ENCODE measurements around the gene SURF6. TPM values are rescaled to one million over a fixed set of nuclear protein-coding genes. Genes with fewer than 3 reads are reported as not detected.
A peak's percentile ranks its signal among the peaks of the same experiment; 100 is the strongest.
"Not testable (repeated sequence)": the region's sequence is repeated elsewhere in the genome, so short reads cannot be mapped to it uniquely, and the experiment has no call there.

SURF6 gene
- total RNA-seq, 4 donors from 2014 or later: 16.1 to 41.2 (median 26.8) TPM

DNA sequence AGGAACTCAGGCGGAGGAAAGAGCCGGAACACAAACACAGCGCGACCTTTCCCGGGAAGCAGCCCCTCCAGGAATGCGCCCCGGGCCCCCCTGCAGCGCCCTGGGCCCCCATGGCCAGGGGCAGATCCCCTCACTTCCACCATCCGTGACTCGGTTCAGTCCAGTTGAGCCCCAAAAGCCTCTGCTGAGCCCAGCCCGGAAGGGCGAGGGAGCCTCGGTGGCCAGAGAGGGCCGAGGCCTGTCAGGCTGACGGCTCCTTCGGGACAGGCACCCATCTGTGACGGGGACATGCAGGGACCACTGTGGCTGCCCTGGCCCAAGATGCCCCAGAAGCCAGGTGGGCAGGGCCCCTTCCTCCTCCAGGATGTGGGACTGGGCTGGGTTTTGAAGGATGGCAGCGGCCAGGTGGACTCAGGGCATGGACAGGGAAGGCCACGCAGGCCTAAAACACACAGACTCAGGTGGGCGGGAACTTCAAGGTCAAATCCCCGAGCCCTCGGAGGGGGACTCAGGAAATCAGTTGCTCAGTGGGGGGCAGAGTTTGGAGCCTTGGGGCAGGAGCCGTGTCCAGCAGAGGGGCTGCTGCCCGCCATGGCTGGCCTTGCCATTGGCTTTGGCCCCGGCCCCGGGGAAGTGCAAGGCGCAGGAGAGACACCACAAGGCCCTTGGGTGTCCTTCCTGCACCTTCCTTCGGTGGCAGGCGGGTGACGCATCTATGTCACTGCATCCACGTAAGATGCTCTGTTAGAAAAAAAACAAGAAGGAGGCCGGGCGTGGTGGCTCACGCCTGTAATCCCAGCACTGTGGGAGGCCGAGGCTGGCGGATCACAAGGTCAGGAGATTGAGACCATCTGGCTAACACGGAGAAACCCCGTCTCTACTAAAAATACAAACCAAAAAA lies 31.3 kb downstream of the SURF6 start:
- H3K4me3 ChIP-seq: no peak overlapping the region
- H3K36me3 ChIP-seq: no peaks in the 10 kb centered on the region
- H3K27ac ChIP-seq: no peak overlapping the region
- no peaks in the 10 kb centered on the region for H3K27me3 ChIP-seq
- DNase-seq: peak in 1 of 3 donors; percentile 36
- H3K4me1 ChIP-seq: no peaks in the 10 kb centered on the region
- H3K9me3 ChIP-seq: no peaks in the 10 kb centered on the region
- no peak for TF ChIP-seq POLR2A (IDR thresholded peaks at IDR 0.05)
- TF ChIP-seq, protein P1, sequence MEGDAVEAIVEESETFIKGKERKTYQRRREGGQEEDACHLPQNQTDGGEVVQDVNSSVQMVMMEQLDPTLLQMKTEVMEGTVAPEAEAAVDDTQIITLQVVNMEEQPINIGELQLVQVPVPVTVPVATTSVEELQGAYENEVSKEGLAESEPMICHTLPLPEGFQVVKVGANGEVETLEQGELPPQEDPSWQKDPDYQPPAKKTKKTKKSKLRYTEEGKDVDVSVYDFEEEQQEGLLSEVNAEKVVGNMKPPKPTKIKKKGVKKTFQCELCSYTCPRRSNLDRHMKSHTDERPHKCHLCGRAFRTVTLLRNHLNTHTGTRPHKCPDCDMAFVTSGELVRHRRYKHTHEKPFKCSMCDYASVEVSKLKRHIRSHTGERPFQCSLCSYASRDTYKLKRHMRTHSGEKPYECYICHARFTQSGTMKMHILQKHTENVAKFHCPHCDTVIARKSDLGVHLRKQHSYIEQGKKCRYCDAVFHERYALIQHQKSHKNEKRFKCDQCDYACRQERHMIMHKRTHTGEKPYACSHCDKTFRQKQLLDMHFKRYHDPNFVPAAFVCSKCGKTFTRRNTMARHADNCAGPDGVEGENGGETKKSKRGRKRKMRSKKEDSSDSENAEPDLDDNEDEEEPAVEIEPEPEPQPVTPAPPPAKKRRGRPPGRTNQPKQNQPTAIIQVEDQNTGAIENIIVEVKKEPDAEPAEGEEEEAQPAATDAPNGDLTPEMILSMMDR (IDR thresholded peaks at IDR 0.05): no peak

DNA sequence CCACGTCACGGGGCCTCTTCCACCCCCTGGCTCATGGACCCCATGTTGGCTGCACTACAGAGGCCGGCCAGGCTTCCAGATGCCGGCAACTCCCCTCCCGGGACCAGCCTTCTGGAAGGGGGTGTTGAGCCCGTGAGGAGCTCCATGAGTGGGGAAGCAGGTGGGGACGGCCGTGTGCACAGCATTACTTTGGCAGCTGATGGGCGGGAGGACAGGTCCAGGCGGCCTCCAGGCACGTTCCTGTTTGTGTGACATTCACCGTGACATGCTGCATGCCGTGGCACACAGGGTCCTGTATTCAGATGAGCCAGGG lies 31.9 kb downstream of the SURF6 start:
- no peak for TF ChIP-seq POLR2A (IDR thresholded peaks at IDR 0.05)
- TF ChIP-seq, protein P1 (IDR thresholded peaks at IDR 0.05): no peak
- peak in 1 of 3 donors; percentile 22 for DNase-seq
- H3K4me1 ChIP-seq: no peaks in the 10 kb centered on the region
- no peaks in the 10 kb centered on the region for H3K36me3 ChIP-seq
- H3K27ac ChIP-seq: no peak overlapping the region
- H3K9me3 ChIP-seq: no peaks in the 10 kb centered on the region
- H3K27me3 ChIP-seq: no peaks in the 10 kb centered on the region
- H3K4me3 ChIP-seq: no peak overlapping the region

DNA sequence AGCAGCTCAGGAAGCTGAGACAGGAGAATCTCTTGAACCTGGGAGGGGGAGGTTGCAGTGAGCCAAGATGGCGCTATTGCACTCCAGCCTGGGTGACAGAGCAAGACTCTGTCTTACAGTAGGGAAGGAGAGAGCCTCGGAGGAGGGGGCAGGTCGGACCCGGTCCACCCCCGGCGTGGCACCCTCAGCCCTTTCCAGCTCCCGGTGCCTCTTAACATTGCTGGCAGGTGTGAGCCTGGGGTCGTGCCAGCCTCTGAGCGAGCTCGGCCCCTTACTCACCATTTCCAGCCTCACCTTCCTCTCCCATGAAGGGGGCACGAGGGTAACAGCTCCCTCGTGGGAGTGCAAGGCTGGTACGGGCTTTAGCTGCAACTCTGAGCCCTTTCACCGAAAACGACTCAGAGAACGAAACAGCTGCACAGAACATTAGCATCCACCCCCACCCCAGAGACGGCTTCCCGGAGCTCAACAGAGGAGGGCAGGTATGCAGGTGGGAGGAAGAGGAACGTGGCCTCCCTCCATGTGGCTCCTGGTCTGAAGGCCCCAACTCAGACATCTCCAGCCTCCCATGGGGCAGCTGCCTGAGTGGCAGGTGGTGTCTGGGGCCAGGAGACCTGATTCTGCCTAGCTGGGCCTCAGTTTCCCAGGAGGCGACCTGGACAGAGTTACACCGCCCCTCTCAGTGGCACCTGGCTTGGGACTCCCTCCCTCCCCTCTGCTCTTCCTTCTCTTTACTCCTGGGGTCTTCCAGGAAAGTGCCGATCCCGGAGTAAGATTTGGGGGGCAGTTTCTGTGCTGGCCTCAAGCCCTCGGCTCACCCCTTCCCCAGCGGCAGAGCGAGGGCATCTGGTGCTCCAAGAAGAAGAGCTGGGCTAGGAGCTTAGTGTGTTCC lies 32.5 kb downstream of the SURF6 start:
- H3K27ac ChIP-seq: no peak overlapping the region
- no peaks in the 10 kb centered on the region for H3K9me3 ChIP-seq
- no peak overlapping the region for H3K4me3 ChIP-seq
- no peak for TF ChIP-seq POLR2A (IDR thresholded peaks at IDR 0.05)
- TF ChIP-seq, protein P1 (IDR thresholded peaks at IDR 0.05): no peak
- H3K27me3 ChIP-seq: no peaks in the 10 kb centered on the region
- H3K4me1 ChIP-seq: no peaks in the 10 kb centered on the region
- H3K36me3 ChIP-seq: no peaks in the 10 kb centered on the region
- DNase-seq: peak in 1 of 3 donors; percentile 31

DNA sequence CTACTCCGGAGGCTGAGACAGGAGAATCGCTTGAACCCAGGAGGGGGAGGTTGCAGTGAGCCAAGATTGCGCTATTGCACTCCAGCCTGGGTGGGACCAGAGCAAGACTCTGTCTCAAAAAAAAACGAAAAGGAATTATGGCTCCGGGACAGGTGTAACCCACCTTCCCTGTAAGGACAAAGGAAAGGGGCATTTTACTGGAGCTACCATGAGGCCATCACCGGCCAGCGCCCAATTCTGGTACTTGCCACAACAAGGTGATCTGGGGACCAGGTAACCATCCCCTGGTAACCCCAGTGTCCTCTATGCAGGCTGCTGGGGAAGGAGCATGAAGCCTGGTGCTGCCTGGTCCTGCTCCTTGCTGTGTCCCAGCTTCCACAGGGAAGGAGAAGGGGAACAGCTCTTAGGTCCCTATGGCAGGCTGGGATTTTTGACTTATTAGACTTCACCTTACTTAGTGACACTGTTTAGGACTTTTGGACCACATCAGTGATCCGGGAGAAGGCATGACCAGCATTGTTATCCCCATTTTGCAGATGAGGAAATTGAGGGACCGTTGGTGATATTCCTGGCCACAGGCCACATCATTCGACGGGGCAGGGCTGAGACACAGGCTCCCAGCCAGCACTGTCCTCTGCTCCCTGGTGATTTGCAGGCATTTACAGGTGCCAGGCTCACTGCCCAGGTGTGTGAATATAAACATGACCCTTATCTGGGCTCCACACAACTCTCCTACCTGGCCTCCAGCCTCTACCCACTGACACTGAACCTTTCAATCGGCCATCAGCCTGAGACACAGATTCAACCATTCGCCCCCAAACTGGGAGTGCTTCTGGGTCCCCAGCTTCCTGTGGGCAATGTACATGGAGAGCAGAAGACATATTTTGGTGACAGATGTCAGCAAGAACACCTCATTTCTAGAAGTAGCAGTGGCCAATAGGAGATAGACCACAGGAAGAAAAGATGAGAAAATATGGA lies 34.4 kb downstream of the SURF6 start:
- H3K4me1 ChIP-seq: no peaks in the 10 kb centered on the region
- no peaks in the 10 kb centered on the region for H3K9me3 ChIP-seq
- no peaks in the 10 kb centered on the region for H3K27me3 ChIP-seq
- no peaks in the 10 kb centered on the region for H3K36me3 ChIP-seq
- H3K27ac ChIP-seq: no peak overlapping the region
- TF ChIP-seq POLR2A (IDR thresholded peaks at IDR 0.05): no peak
- TF ChIP-seq, protein P1 (IDR thresholded peaks at IDR 0.05): no peak
- peak in 1 of 3 donors; percentile 23 for DNase-seq
- no peak overlapping the region for H3K4me3 ChIP-seq

DNA sequence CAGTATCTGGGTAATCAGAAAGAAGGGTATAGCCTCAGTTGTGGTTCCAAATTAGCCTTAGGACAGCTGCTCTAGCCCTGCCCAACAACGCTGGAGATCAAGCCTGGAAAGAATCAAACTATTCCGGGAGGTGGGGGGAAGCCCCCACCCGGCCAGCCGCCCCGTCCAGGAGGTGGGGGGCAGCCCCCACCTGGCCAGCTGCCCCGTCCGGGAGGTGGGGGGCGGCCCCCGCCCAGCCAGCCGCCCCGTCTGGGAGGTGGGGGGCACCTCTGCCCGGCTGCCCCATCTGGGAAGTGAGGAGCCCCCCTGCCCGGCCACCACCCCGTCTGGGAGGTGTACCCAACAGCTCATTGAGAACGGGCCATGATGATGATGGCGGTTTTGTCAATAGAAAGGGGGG lies 36.0 kb downstream of the SURF6 start:
- not testable (repeated sequence) for H3K4me1 ChIP-seq, H3K36me3 ChIP-seq, H3K4me3 ChIP-seq, H3K9me3 ChIP-seq, H3K27ac ChIP-seq, H3K27me3 ChIP-seq, DNase-seq
